ENCODE results near the gene GUCD1.

The GUCD1 gene

GRCh38 chr22:24501301-24502005 lies 53.5 kb downstream of the GUCD1 start:
- no peak for DNase-seq

GRCh38 chr22:24500277-24500820 lies 54.6 kb downstream of the GUCD1 start:
- DNase-seq: no peak

GRCh38 chr22:24499706-24500276 lies 55.1 kb downstream of the GUCD1 start:
- no peak for DNase-seq

GRCh38 chr22:24498824-24499223 lies 56.1 kb downstream of the GUCD1 start:
- DNase-seq: no peak

GRCh38 chr22:24497841-24498258 lies 57.1 kb downstream of the GUCD1 start:
- DNase-seq: no peak

- DNase-seq: no peak
Observed at GRCh38 chr22:24496661-24497060, 58.3 kb downstream of the GUCD1 start.

GRCh38 chr22:24496234-24496633 lies 58.7 kb downstream of the GUCD1 start:
- no peak for DNase-seq

GRCh38 chr22:24495365-24495675 lies 59.6 kb downstream of the GUCD1 start:
- no peak for DNase-seq

GRCh38 chr22:24494528-24495364 lies 60.2 kb downstream of the GUCD1 start, which contains the start of gene UPB1:
TSS of gene UPB1 (plus strand) at chr22:24495332. CDS start at chr22:24495404, 72 bp downstream.
- no peak for DNase-seq

GRCh38 chr22:24494167-24494527 lies 60.8 kb downstream of the GUCD1 start:
- DNase-seq: no peak

- no peak for DNase-seq
Observed at GRCh38 chr22:24492391-24492790, 62.5 kb downstream of the GUCD1 start.
